ENCODE data around the gene ABCB6. TPM values are rescaled to one million over a fixed set of nuclear protein-coding genes. Genes with fewer than 3 reads are reported as not detected.

ABCB6 gene
- total RNA-seq, 1 donor from 2014 or later = 18.2 TPM

DNA sequence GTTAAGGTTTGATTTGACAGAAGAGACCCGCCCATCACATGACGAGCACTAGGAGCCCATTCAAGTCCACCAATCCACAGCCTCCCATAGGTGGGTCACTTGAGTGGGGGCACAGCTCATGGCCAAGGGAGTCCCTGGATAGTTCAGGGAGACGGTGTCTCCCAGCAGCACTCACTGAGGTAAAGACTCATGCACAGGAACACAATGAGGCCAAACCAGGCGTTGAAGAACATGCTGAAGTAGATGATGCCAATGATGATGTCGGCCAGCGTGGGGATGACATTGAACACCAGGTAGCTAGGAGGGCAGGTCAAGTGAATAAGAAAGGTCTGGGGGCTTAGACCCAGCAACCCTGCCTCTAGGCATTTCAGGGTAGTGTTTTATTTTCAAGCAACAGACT, 4.0 kb downstream of the ABCB6 start:
- intact Hi-C loops (cut with DNase I) = no loop called here
- DNase-seq (no peak), ATAC-seq (no peak)
- no peaks in the 10 kb centered on the region for H3K27me3 ChIP-seq
- peaks cover 43% of the 10 kb centered on the region for H3K36me3 ChIP-seq
- H3K27ac ChIP-seq = no peak overlapping the region
- H3K4me1 ChIP-seq = peaks cover 19% of the 10 kb centered on the region
- H3K9me3 ChIP-seq = no peaks in the 10 kb centered on the region
- TF ChIP-seq, protein P1, sequence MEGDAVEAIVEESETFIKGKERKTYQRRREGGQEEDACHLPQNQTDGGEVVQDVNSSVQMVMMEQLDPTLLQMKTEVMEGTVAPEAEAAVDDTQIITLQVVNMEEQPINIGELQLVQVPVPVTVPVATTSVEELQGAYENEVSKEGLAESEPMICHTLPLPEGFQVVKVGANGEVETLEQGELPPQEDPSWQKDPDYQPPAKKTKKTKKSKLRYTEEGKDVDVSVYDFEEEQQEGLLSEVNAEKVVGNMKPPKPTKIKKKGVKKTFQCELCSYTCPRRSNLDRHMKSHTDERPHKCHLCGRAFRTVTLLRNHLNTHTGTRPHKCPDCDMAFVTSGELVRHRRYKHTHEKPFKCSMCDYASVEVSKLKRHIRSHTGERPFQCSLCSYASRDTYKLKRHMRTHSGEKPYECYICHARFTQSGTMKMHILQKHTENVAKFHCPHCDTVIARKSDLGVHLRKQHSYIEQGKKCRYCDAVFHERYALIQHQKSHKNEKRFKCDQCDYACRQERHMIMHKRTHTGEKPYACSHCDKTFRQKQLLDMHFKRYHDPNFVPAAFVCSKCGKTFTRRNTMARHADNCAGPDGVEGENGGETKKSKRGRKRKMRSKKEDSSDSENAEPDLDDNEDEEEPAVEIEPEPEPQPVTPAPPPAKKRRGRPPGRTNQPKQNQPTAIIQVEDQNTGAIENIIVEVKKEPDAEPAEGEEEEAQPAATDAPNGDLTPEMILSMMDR (IDR thresholded peaks at IDR 0.05) = no peak
- H3K4me3 ChIP-seq = no peak overlapping the region

DNA sequence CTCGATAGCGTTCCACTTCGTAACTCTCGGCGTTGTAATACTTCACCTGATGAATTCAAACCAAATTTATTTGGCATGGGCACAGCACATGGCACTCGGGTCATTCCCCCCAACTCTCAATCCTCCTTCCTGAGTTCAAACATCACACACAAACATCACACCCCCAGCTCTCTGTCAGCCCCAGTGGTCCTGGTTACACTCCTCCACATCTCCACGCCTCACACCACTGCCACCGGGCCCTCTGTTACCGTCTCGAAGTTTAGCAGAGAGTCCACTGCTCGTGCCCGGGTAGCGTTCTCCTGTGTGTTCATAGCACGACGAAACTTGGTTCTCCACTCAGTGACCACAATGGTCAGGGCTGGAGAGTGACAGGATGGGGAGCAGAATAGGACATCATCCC, 4.6 kb downstream of the ABCB6 start:
- intact Hi-C loops (cut with DNase I) = no loop called here
- peaks cover 45% of the 10 kb centered on the region for H3K36me3 ChIP-seq
- H3K9me3 ChIP-seq = no peaks in the 10 kb centered on the region
- peaks cover 12% of the 10 kb centered on the region for H3K4me1 ChIP-seq
- no peak overlapping the region for H3K27ac ChIP-seq
- H3K4me3 ChIP-seq = no peak overlapping the region
- no peaks in the 10 kb centered on the region for H3K27me3 ChIP-seq
- ATAC-seq (no peak), DNase-seq (no peak)
- TF ChIP-seq, protein P1 (IDR thresholded peaks at IDR 0.05) = no peak

DNA sequence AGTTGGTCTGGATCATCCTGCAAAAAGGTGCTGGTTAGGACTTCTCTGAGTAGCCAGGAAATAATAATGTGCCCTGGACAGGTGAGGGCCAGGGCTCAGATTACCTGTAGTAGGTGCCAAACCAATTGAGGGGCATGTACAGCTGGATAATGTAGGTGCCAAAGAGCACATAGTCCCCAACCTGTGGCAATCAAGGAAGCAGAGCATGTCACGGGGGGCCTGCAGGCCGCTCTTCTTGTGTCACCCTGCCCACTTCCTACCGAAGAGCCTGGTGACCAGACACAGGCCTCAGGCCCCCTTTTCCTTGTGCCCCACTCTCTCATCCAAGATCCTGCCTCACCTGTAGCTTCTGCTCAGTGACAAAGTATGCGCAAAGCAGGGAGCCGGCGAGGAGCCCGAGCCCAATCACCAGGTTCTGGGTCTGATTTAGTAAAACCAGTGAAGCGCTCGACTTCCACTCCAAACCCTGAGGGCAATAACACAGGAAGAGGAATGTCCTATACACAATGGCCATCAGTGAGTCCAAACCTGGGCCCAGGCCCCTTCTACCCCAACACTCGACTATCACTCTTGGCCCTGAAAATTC, 5.2 kb downstream of the ABCB6 start:
- intact Hi-C loops (cut with DNase I) = no loop called here
- Histone ChIP-seq H3K27ac (no peak overlapping the region), H3K4me3 (no peak overlapping the region), H3K4me1 (peaks cover 10% of the 10 kb centered on the region), H3K36me3 (peaks cover 50% of the 10 kb centered on the region), H3K27me3 (no peaks in the 10 kb centered on the region), H3K9me3 (no peaks in the 10 kb centered on the region)
- ATAC-seq (no peak), DNase-seq (no peak)
- TF ChIP-seq, protein P1 (IDR thresholded peaks at IDR 0.05) = no peak

DNA sequence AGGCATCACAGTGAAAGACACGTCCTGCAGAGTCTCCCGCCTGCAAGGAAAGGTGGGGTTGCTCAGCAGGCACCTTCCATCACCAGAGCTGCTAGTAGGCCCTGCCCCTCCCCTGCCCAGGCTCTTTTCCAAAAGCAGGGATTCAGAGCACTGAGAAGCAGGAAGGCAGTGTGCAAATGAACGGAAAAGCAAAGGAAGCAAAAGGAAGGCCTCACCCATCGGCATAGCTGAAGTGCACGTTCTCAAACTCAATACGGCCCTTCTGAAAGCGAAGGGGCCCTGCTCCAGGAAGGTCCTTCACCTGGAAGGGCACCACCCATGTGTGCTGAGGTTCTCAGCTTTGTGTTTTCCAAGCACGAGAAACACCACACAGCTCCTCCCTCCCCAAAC, 5.7 kb downstream of the ABCB6 start:
- H3K36me3 ChIP-seq = peaks cover 55% of the 10 kb centered on the region
- H3K4me1 ChIP-seq = peaks cover 12% of the 10 kb centered on the region
- H3K27ac ChIP-seq = no peak overlapping the region
- intact Hi-C loops (cut with DNase I) = no loop called here
- TF ChIP-seq, protein P1 (IDR thresholded peaks at IDR 0.05) = no peak
- no peaks in the 10 kb centered on the region for H3K27me3 ChIP-seq
- DNase-seq (no peak), ATAC-seq (no peak)
- no peak overlapping the region for H3K4me3 ChIP-seq
- H3K9me3 ChIP-seq = no peaks in the 10 kb centered on the region

DNA sequence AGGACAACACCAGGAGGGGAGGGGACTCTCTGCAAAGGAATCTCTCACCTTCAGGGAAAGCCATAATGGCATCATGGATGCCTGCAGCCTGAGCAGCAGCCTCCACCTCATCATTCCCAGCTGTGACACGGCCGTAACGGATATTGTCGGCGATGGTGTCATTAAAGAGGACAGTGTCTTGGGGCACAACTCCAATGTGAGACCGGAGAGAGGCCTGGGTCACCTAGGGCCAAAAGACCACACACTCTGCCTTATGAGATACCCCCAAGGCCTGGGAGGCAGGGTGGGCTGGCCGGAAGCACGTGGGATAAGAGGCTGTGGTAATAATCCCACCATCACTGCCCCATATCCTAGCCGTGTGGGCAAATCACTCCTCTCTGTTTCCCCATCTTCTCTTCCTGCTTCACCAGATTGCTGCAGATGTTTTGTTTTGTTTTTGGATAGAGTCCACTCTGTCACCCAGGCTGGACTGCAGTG, 7.8 kb downstream of the ABCB6 start:
- no peak for ATAC-seq
- no peak for DNase-seq
- H3K36me3 ChIP-seq = peaks cover 55% of the 10 kb centered on the region
- H3K9me3 ChIP-seq = no peaks in the 10 kb centered on the region
- intact Hi-C loops (cut with DNase I) = no loop called here
- TF ChIP-seq, protein P1 (IDR thresholded peaks at IDR 0.05) = no peak
- no peaks in the 10 kb centered on the region for H3K27me3 ChIP-seq
- peaks cover 16% of the 10 kb centered on the region for H3K4me1 ChIP-seq
- H3K4me3 ChIP-seq = no peak overlapping the region
- H3K27ac ChIP-seq = no peak overlapping the region

Data from upper lobe of right lung (tissue), 1 donor.